Loucy (cell line): ENCODE measurements around the gene RPUSD3.

Experiments used
- H2AFZ ChIP-seq: fragments of 200-600 bp; sonication (generic); 2 replicates; pipeline ENCODE4 v1.6.0; 2016; ENCODE audit warnings: antibody characterized with exemption, mild to moderate bottlenecking, low read length, moderate library complexity
- H3F3A ChIP-seq: fragments of 200-600 bp; 2 replicates; pipeline ENCODE4 v1.6.0; 2016; ENCODE audit warnings: antibody characterized with exemption, low read depth, mild to moderate bottlenecking
- H3K27me3 ChIP-seq: fragments of 200-600 bp; sonication (generic); 2 replicates; pipeline ENCODE4 v1.6.1; 2014; ENCODE audit warnings: low read length, mild to moderate bottlenecking; ENCODE audit not compliant: insufficient read depth, poor library complexity, severe bottlenecking
- H3K36me3 ChIP-seq: fragments of 200-600 bp; sonication (generic); 2 replicates; pipeline ENCODE4 v1.6.1; 2016; ENCODE audit warnings: low read length; ENCODE audit not compliant: insufficient read depth
- H3K4me1 ChIP-seq: fragments of 200-600 bp; sonication (generic); 2 replicates; pipeline ENCODE4 v1.5.1; 2014; ENCODE audit warnings: low read length, mild to moderate bottlenecking; ENCODE audit not compliant: insufficient read depth, poor library complexity, severe bottlenecking
- H3K4me2 ChIP-seq: fragments of 200-600 bp; sonication (generic); 2 replicates; pipeline ENCODE4 v1.6.0; 2014; ENCODE audit warnings: antibody characterized with exemption, low read length, low read depth, mild to moderate bottlenecking; ENCODE audit not compliant: poor library complexity, severe bottlenecking
- H3K4me3 ChIP-seq: fragments of 200-600 bp; sonication (generic); 2 replicates; pipeline ENCODE4 v1.5.1; 2014; ENCODE audit warnings: low read length, mild to moderate bottlenecking, mixed read lengths; ENCODE audit not compliant: poor library complexity, severe bottlenecking
- H3K79me2 ChIP-seq: fragments of 200-600 bp; sonication (generic); 2 replicates; pipeline ENCODE4 v1.6.1; 2014; ENCODE audit warnings: low read length; ENCODE audit not compliant: insufficient read depth
- H3K9ac ChIP-seq: fragments of 200-600 bp; sonication (generic); 2 replicates; pipeline ENCODE4 v1.6.0; 2014; ENCODE audit warnings: mild to moderate bottlenecking, low read depth, low read length, moderate library complexity; ENCODE audit not compliant: poor library complexity, severe bottlenecking
- H3K9me2 ChIP-seq: fragments of 200-600 bp; sonication (generic); replicated peaks from 2 replicates; pipeline ENCODE4 v1.6.1; 2016; ENCODE audit warnings: low read depth, low read length, mixed read lengths
- H3K9me3 ChIP-seq: fragments of 200-600 bp; sonication (generic); 2 replicates; pipeline ENCODE4 v1.6.1; 2014; ENCODE audit warnings: mild to moderate bottlenecking, antibody characterized with exemption, low read length, low read depth; ENCODE audit not compliant: insufficient read depth
- H4K20me1 ChIP-seq: fragments of 200-600 bp; sonication (generic); 2 replicates; pipeline ENCODE4 v1.6.0; 2014; ENCODE audit warnings: antibody characterized with exemption, low read length, mild to moderate bottlenecking; ENCODE audit not compliant: insufficient read depth, poor library complexity, severe bottlenecking
- CTCF ChIP-seq: fragments of 200-600 bp; sonication (generic); conservative IDR thresholded peaks from 2 replicates; pipeline ENCODE4 v1.5.1; 2014; ENCODE audit warnings: mild to moderate bottlenecking, antibody characterized with exemption, low read length
- EZH2phosphoT487 ChIP-seq: fragments of 200-600 bp; IDR thresholded peaks from 2 replicates; pipeline ENCODE4 v1.6.1; 2018; ENCODE audit warnings: antibody characterized with exemption, mild to moderate bottlenecking, moderate library complexity, borderline replicate concordance

RPUSD3 gene

DNA sequence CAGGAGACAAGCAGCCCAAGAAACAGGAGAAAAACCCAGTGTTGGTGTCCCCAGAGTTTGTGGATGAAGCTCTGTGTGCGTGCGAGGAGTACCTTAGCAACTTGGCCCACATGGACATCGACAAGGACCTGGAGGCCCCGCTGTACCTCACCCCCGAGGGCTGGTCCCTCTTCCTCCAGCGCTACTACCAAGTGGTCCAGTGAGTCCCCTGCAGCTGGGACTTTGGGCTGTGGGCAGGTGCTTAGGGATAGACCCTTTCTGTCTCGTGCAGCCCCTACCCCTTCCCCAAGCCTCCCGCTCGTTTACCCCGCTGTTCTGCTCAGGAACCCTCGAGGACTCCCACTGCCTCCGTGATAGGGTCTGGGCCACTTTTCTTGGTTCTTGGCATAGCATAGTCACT, 23.3 kb downstream of the RPUSD3 start:
- no peak overlapping the region for H3K9ac ChIP-seq
- H3K79me2 ChIP-seq: no peaks in the 10 kb centered on the region
- no peaks in the 10 kb centered on the region for H3K4me1 ChIP-seq
- H3K36me3 ChIP-seq: no peaks in the 10 kb centered on the region
- no peak for TF ChIP-seq EZH2phosphoT487
- no peak for TF ChIP-seq CTCF
- no peaks in the 10 kb centered on the region for H3F3A ChIP-seq
- H3K9me2 ChIP-seq: no peaks in the 10 kb centered on the region
- H3K27me3 ChIP-seq: no peaks in the 10 kb centered on the region
- H3K4me2 ChIP-seq: no peak overlapping the region
- H3K4me3 ChIP-seq: no peak overlapping the region
- H3K9me3 ChIP-seq: no peaks in the 10 kb centered on the region
- no peak overlapping the region for H2AFZ ChIP-seq
- no peaks in the 10 kb centered on the region for H4K20me1 ChIP-seq

DNA sequence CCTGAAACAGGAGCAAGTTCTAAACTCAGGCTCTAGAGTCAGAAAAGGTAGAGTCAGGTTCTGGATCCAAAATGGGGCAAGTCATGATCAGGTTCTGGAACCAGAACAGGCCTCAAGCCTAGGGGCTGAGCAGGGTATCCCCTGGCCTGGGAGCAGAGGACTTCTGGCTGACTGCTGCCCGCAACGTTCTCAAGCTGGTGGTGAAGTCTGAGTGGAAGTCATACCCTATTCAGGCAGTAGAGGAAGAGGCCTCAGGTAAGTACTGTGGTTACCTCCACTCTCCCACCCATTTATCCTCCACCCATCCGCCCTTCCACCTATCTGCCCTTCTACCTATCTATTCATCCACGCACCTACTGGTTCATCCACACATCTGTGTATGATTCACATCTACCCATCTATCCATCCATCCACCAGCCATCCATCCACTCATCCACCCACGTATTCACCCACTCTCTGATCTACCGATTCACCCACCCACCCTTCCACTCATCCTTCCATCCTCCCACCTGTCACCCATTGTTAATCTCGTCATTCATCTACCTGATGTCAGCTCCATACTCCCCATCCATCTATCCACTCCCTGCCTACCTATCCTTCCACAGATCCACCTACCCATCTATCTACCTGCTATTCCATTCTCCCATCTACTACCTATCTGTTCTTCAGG, 25.0 kb downstream of the RPUSD3 start:
- TF ChIP-seq CTCF (no peak), EZH2phosphoT487 (no peak)
- no peak overlapping the region for H2AFZ ChIP-seq
- H3K9ac ChIP-seq: no peak overlapping the region
- H3F3A ChIP-seq: no peaks in the 10 kb centered on the region
- no peak overlapping the region for H3K4me3 ChIP-seq
- no peaks in the 10 kb centered on the region for H3K27me3 ChIP-seq
- H3K9me2 ChIP-seq: no peaks in the 10 kb centered on the region
- H3K9me3 ChIP-seq: no peaks in the 10 kb centered on the region
- H3K36me3 ChIP-seq: peaks cover 1% of the 10 kb centered on the region; the same call in 1 of the 2 replicates
- no peak overlapping the region for H3K4me2 ChIP-seq
- H4K20me1 ChIP-seq: no peaks in the 10 kb centered on the region
- H3K4me1 ChIP-seq: no peaks in the 10 kb centered on the region
- H3K79me2 ChIP-seq: no peaks in the 10 kb centered on the region

DNA sequence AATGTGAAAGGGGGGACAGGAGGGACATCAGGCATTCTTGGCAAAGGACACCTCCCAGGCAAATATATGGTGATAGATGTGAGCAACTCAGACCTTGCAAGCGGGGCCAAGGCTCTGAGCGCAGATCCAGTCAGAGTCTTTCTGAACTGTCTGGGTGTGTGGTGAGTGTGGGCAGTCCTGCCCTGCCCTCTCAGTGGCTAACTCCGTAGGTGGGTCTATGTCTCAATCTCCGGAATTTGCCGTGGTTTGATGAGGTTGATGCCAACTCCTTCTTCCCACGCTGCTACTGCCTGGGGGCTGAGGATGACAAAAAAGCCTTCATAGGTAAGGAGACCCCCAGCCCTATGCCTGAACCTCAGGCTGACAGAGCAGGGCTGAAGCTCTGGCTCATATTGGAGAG, 26.4 kb downstream of the RPUSD3 start:
- Histone ChIP-seq H4K20me1 (no peaks in the 10 kb centered on the region), H3K4me1 (no peaks in the 10 kb centered on the region), H3K36me3 (peaks cover 12% of the 10 kb centered on the region; the same call in 1 of the 2 replicates), H2AFZ (no peak overlapping the region), H3K9me3 (no peaks in the 10 kb centered on the region), H3F3A (no peaks in the 10 kb centered on the region), H3K9me2 (no peaks in the 10 kb centered on the region), H3K27me3 (no peaks in the 10 kb centered on the region), H3K4me3 (no peak overlapping the region), H3K9ac (no peak overlapping the region), H3K79me2 (no peaks in the 10 kb centered on the region), H3K4me2 (no peak overlapping the region)
- TF ChIP-seq CTCF (no peak), EZH2phosphoT487 (no peak)
